GM23338 (cell line): ENCODE results near the gene NUDCD2. TPM values are rescaled to one million over a fixed set of nuclear protein-coding genes. Genes with fewer than 3 reads are reported as not detected.

Experiments
- ATAC-seq: fragments of 200-7000 bp; cut with Tn5 transposase; 3 replicates; pipeline ENCODE4 v1.9.1; 2020
- DNase-seq: peaks from one replicate; pipeline ENCODE4 v3.0.0-alpha.2; 2015; ENCODE audit warnings: low spot score
- H2AFZ ChIP-seq: fragments of 200-600 bp; sonication (generic); 2 replicates; pipeline ENCODE4 v1.8.0; 2016; ENCODE audit warnings: antibody characterized with exemption, mild to moderate bottlenecking, moderate library complexity
- H3F3A ChIP-seq: fragments of 200-600 bp; sonication (generic); replicated peaks from 2 replicates; pipeline ENCODE4 v1.8.0; 2017; ENCODE audit warnings: antibody characterized with exemption, mixed run types, low read depth
- H3K27ac ChIP-seq: fragments of 200-600 bp; sonication (generic); 2 replicates; pipeline ENCODE4 v1.6.1; 2016; ENCODE audit warnings: low read depth
- H3K27me3 ChIP-seq: fragments of 200-600 bp; sonication (generic); 2 replicates; pipeline ENCODE4 v1.8.0; 2016; ENCODE audit warnings: mild to moderate bottlenecking, mixed run types, moderate library complexity; ENCODE audit not compliant: insufficient read depth
- H3K36me3 ChIP-seq: fragments of 200-600 bp; sonication (generic); 2 replicates; pipeline ENCODE4 v1.8.0; 2016; ENCODE audit warnings: mild to moderate bottlenecking; ENCODE audit not compliant: insufficient read depth
- H3K4me1 ChIP-seq: fragments of 200-600 bp; sonication (generic); 2 replicates; pipeline ENCODE4 v1.8.0; 2016; ENCODE audit warnings: mild to moderate bottlenecking, moderate library complexity; ENCODE audit not compliant: insufficient read depth
- H3K4me2 ChIP-seq: fragments of 200-600 bp; sonication (generic); 2 replicates; pipeline ENCODE4 v1.7.1; 2017; ENCODE audit warnings: mixed run types
- H3K4me3 ChIP-seq: fragments of 200-600 bp; sonication (generic); 2 replicates; pipeline ENCODE4 v1.6.1; 2016; ENCODE audit warnings: mixed run types
- H3K79me2 ChIP-seq: fragments of 200-600 bp; sonication (generic); replicated peaks from 2 replicates; pipeline ENCODE4 v1.8.0; 2017; ENCODE audit warnings: mild to moderate bottlenecking; ENCODE audit not compliant: insufficient read depth
- H3K9me2 ChIP-seq: fragments of 200-600 bp; sonication (generic); 2 replicates; pipeline ENCODE4 v1.8.0; 2017; ENCODE audit not compliant: insufficient read depth
- H4K20me1 ChIP-seq: fragments of 200-600 bp; sonication (generic); replicated peaks from 2 replicates; pipeline ENCODE4 v1.8.0; 2017; ENCODE audit warnings: mild to moderate bottlenecking; ENCODE audit not compliant: insufficient read depth
- H3K27ac Mint-ChIP-seq: 2 replicates; pipeline ENCODE4 v1.8.0; 2020; ENCODE audit warnings: inconsistent platforms, mild to moderate bottlenecking, moderate library complexity, mixed read lengths
- H3K27me3 Mint-ChIP-seq: 3 replicates; pipeline ENCODE4 v1.8.0; 2022; ENCODE audit warnings: low read depth, mild to moderate bottlenecking, moderate library complexity, mixed read lengths, inconsistent platforms; ENCODE audit not compliant: insufficient read depth, poor library complexity
- H3K36me3 Mint-ChIP-seq: 3 replicates; pipeline ENCODE4 v1.8.0; 2021; ENCODE audit warnings: low read depth, mild to moderate bottlenecking, inconsistent platforms, moderate library complexity, mixed read lengths
- H3K4me1 Mint-ChIP-seq: 3 replicates; pipeline ENCODE4 v1.8.0; 2020; ENCODE audit warnings: mild to moderate bottlenecking, inconsistent platforms, mixed read lengths
- H3K4me3 Mint-ChIP-seq: 3 replicates; pipeline ENCODE4 v1.8.0; 2021; ENCODE audit warnings: moderate library complexity, mild to moderate bottlenecking, inconsistent platforms, mixed read lengths
- H3K9me3 Mint-ChIP-seq: 3 replicates; pipeline ENCODE4 v1.8.0; 2020; ENCODE audit warnings: moderate library complexity, mild to moderate bottlenecking, inconsistent platforms, mixed read lengths
- CREB1 ChIP-seq: fragments of 250-450 bp; sonication (Bioruptor Pico); IDR thresholded peaks from 2 replicates; pipeline ENCODE4 v1.5.0; 2020; ENCODE audit warnings: low read depth, mild to moderate bottlenecking, moderate library complexity
- EZH2 ChIP-seq: fragments of 200-600 bp; sonication (generic); IDR thresholded peaks from one replicate; pipeline ENCODE4 v1.8.0; 2017; ENCODE audit warnings: antibody characterized with exemption, mild to moderate bottlenecking, low read depth; ENCODE audit not compliant: unreplicated experiment
- POLR2AphosphoS5 ChIP-seq: IDR thresholded peaks from 2 replicates; pipeline ENCODE4 v1.6.1; 2016; ENCODE audit warnings: antibody characterized with exemption, low read depth
- STAT1 ChIP-seq: IDR thresholded peaks from one replicate; pipeline ENCODE4 v1.6.1; 2016; ENCODE audit warnings: antibody characterized with exemption; ENCODE audit not compliant: unreplicated experiment
- ZNF331 ChIP-seq: fragments of 250-450 bp; sonication (Bioruptor Pico); IDR thresholded peaks from 2 replicates; pipeline ENCODE4 v1.5.0; 2020; ENCODE audit warnings: low read depth, mild to moderate bottlenecking, moderate library complexity
- long read RNA-seq: library from polyadenylated mRNA; unstranded; transcript quantifications from one replicate; pipeline ENCODE4 v2.0.0, GENCODE V29; 2020; ENCODE audit not compliant: unreplicated experiment
- polyA plus RNA-seq: library from polyadenylated mRNA; unstranded; fragments of >200 nt; fragmentation: Nextera tagmentation; extraction: Ambion mirVana; gene quantifications from 2 replicates; pipeline ENCODE4 v1.2.1, GENCODE V29; 2016
- total RNA-seq: library from RNA; depleted of rRNA; stranded (reverse); fragments of >200 nt; shearing (Covaris generic); gene quantifications from 2 replicates; pipeline ENCODE4 v1.2.3, GENCODE V29; 2014; rRNA removed
- TF ChIP-seq, protein P1 (sequence below), 2 experiments: fragments of 200-600 bp in 1 of 2; sonication (generic) in 1 of 2; conservative IDR thresholded peaks; 2 replicates each; pipeline versions ENCODE4 v1.5.1 to v1.6.1; 2016 to 2017; ENCODE audit warnings: antibody characterized with exemption in 2 of 2, low read depth in 2 of 2, mild to moderate bottlenecking in 2 of 2, moderate library complexity in 1 of 2
- TF ChIP-seq, protein P2 (sequence below): fragments of 250-450 bp; sonication (Bioruptor Pico); IDR thresholded peaks from 2 replicates; pipeline ENCODE4 v1.5.0; 2020; ENCODE audit warnings: mild to moderate bottlenecking, moderate library complexity
- TF ChIP-seq, protein P3 (sequence below): IDR thresholded peaks from one replicate; pipeline ENCODE4 v1.6.1; 2018; ENCODE audit warnings: antibody characterized with exemption; ENCODE audit not compliant: unreplicated experiment

Gene NUDCD2, protein sequence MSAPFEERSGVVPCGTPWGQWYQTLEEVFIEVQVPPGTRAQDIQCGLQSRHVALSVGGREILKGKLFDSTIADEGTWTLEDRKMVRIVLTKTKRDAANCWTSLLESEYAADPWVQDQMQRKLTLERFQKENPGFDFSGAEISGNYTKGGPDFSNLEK
- 14.6 and 23.2 TPM in 2 replicates for total RNA-seq
- 112 and 123 TPM in 2 replicates for polyA plus RNA-seq
- long read RNA-seq, full-length matches to known transcripts: 62 of 72 reads
- long read RNA-seq, partial matches to known transcripts: 0 of 72 reads
- long read RNA-seq, other reads (novel, unspliced or antisense): 10 of 72 reads

DNA sequence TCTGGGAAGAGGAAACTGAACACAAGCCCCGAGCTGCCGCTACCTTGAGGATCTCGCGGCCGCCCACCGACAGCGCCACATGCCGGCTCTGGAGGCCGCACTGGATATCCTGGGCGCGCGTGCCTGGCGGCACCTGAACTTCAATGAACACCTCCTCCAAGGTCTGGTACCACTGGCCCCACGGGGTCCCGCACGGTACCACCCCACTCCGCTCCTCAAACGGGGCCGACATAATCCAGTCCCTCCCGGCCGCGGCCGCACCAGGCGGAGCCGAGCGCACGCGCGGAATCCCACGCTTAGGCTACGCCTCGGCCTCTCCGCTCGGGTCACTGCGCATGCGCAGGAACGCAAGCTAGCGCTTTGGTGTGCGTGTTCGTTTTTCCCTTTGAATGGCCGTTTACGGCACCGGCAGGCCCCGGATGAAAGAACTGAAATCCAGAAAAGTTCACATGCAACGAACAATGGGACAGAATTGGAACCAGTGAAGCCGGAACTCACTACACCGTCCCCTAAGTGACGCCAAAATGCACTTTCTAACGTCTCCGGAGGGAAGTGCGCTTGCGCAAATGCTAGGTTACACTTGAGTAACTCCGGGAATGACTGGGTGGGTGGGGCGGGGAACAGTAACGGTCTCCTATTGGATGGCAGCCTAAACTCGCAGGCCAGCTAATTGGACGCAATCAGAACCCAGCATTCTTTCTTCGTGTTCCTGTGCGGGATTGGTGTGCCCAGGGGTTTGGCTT lies at the start of gene NUDCD2:
Gene NUDCD2 (minus strand): TSS at position 284 of the 743 bp plus-strand sequence. CDS start 52 bp downstream, at position 232.
- Mint-ChIP-seq H3K27ac (peak within 1 kb of the TSS; percentile 100), H3K36me3 (peaks cover 36% of the 10 kb centered on the region), H3K27me3 (peaks cover 13% of the 10 kb centered on the region), H3K9me3 (peaks cover 3% of the 10 kb centered on the region; the same call in 2 of the 3 replicates), H3K4me3 (peak within 1 kb of the TSS; percentile 99), H3K4me1 (peaks cover 7% of the 10 kb centered on the region)
- H3F3A ChIP-seq: peaks cover 9% of the 10 kb centered on the region; the same call in 1 of the 2 replicates
- peaks cover 12% of the 10 kb centered on the region for H3K4me1 ChIP-seq
- TF ChIP-seq ZNF331 (CRISPR knock-in tag): no peak
- TF ChIP-seq STAT1: no peak
- TF ChIP-seq CREB1 (CRISPR knock-in tag): peak; percentile 71
- peak; percentile 90 for TF ChIP-seq POLR2AphosphoS5
- TF ChIP-seq, protein P1, sequence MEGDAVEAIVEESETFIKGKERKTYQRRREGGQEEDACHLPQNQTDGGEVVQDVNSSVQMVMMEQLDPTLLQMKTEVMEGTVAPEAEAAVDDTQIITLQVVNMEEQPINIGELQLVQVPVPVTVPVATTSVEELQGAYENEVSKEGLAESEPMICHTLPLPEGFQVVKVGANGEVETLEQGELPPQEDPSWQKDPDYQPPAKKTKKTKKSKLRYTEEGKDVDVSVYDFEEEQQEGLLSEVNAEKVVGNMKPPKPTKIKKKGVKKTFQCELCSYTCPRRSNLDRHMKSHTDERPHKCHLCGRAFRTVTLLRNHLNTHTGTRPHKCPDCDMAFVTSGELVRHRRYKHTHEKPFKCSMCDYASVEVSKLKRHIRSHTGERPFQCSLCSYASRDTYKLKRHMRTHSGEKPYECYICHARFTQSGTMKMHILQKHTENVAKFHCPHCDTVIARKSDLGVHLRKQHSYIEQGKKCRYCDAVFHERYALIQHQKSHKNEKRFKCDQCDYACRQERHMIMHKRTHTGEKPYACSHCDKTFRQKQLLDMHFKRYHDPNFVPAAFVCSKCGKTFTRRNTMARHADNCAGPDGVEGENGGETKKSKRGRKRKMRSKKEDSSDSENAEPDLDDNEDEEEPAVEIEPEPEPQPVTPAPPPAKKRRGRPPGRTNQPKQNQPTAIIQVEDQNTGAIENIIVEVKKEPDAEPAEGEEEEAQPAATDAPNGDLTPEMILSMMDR (conservative IDR thresholded peaks at IDR 0.05; ENCODE audit: low read depth in 2 of 2): peak in 1 of 2 experiments; percentile 28; a peak in 1 of 4 replicates
- no peak for TF ChIP-seq EZH2
- TF ChIP-seq, protein P2, sequence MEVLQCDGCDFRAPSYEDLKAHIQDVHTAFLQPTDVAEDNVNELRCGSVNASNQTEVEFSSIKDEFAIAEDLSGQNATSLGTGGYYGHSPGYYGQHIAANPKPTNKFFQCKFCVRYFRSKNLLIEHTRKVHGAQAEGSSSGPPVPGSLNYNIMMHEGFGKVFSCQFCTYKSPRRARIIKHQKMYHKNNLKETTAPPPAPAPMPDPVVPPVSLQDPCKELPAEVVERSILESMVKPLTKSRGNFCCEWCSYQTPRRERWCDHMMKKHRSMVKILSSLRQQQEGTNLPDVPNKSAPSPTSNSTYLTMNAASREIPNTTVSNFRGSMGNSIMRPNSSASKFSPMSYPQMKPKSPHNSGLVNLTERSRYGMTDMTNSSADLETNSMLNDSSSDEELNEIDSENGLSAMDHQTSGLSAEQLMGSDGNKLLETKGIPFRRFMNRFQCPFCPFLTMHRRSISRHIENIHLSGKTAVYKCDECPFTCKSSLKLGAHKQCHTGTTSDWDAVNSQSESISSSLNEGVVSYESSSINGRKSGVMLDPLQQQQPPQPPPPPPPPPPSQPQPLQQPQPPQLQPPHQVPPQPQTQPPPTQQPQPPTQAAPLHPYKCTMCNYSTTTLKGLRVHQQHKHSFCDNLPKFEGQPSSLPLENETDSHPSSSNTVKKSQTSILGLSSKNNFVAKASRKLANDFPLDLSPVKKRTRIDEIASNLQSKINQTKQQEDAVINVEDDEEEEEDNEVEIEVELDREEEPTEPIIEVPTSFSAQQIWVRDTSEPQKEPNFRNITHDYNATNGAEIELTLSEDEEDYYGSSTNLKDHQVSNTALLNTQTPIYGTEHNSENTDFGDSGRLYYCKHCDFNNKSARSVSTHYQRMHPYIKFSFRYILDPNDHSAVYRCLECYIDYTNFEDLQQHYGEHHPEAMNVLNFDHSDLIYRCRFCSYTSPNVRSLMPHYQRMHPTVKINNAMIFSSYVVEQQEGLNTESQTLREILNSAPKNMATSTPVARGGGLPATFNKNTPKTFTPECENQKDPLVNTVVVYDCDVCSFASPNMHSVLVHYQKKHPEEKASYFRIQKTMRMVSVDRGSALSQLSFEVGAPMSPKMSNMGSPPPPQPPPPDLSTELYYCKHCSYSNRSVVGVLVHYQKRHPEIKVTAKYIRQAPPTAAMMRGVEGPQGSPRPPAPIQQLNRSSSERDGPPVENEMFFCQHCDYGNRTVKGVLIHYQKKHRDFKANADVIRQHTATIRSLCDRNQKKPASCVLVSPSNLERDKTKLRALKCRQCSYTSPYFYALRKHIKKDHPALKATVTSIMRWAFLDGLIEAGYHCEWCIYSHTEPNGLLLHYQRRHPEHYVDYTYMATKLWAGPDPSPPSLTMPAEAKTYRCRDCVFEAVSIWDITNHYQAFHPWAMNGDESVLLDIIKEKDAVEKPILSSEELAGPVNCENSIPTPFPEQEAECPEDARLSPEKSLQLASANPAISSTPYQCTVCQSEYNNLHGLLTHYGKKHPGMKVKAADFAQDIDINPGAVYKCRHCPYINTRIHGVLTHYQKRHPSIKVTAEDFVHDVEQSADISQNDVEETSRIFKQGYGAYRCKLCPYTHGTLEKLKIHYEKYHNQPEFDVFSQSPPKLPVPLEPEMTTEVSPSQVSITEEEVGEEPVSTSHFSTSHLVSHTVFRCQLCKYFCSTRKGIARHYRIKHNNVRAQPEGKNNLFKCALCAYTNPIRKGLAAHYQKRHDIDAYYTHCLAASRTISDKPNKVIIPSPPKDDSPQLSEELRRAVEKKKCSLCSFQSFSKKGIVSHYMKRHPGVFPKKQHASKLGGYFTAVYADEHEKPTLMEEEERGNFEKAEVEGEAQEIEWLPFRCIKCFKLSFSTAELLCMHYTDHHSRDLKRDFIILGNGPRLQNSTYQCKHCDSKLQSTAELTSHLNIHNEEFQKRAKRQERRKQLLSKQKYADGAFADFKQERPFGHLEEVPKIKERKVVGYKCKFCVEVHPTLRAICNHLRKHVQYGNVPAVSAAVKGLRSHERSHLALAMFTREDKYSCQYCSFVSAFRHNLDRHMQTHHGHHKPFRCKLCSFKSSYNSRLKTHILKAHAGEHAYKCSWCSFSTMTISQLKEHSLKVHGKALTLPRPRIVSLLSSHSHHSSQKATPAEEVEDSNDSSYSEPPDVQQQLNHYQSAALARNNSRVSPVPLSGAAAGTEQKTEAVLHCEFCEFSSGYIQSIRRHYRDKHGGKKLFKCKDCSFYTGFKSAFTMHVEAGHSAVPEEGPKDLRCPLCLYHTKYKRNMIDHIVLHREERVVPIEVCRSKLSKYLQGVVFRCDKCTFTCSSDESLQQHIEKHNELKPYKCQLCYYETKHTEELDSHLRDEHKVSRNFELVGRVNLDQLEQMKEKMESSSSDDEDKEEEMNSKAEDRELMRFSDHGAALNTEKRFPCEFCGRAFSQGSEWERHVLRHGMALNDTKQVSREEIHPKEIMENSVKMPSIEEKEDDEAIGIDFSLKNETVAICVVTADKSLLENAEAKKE (CRISPR knock-in tag): no peak
- TF ChIP-seq, protein P3, sequence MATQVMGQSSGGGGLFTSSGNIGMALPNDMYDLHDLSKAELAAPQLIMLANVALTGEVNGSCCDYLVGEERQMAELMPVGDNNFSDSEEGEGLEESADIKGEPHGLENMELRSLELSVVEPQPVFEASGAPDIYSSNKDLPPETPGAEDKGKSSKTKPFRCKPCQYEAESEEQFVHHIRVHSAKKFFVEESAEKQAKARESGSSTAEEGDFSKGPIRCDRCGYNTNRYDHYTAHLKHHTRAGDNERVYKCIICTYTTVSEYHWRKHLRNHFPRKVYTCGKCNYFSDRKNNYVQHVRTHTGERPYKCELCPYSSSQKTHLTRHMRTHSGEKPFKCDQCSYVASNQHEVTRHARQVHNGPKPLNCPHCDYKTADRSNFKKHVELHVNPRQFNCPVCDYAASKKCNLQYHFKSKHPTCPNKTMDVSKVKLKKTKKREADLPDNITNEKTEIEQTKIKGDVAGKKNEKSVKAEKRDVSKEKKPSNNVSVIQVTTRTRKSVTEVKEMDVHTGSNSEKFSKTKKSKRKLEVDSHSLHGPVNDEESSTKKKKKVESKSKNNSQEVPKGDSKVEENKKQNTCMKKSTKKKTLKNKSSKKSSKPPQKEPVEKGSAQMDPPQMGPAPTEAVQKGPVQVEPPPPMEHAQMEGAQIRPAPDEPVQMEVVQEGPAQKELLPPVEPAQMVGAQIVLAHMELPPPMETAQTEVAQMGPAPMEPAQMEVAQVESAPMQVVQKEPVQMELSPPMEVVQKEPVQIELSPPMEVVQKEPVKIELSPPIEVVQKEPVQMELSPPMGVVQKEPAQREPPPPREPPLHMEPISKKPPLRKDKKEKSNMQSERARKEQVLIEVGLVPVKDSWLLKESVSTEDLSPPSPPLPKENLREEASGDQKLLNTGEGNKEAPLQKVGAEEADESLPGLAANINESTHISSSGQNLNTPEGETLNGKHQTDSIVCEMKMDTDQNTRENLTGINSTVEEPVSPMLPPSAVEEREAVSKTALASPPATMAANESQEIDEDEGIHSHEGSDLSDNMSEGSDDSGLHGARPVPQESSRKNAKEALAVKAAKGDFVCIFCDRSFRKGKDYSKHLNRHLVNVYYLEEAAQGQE: no peak
- ATAC-seq: peak; percentile 89
- H3K27me3 ChIP-seq: no peaks in the 10 kb centered on the region
- H4K20me1 ChIP-seq: no peaks in the 10 kb centered on the region
- DNase-seq: peak; percentile 99
- H3K27ac ChIP-seq: peak within 1 kb of the TSS; percentile 99
- peak within 1 kb of the TSS; percentile 86; the same call in 1 of the 2 replicates for H2AFZ ChIP-seq
- H3K36me3 ChIP-seq: peaks cover 22% of the 10 kb centered on the region; the same call in 1 of the 2 replicates
- peak within 1 kb of the TSS; percentile 91 for H3K4me3 ChIP-seq
- H3K79me2 ChIP-seq: peaks cover 65% of the 10 kb centered on the region
- peak within 1 kb of the TSS; percentile 96 for H3K4me2 ChIP-seq
- no peaks in the 10 kb centered on the region; the same call in 1 of the 2 replicates for H3K9me2 ChIP-seq
